ENCODE results near the gene STIM1.

STIM1 gene

DNA sequence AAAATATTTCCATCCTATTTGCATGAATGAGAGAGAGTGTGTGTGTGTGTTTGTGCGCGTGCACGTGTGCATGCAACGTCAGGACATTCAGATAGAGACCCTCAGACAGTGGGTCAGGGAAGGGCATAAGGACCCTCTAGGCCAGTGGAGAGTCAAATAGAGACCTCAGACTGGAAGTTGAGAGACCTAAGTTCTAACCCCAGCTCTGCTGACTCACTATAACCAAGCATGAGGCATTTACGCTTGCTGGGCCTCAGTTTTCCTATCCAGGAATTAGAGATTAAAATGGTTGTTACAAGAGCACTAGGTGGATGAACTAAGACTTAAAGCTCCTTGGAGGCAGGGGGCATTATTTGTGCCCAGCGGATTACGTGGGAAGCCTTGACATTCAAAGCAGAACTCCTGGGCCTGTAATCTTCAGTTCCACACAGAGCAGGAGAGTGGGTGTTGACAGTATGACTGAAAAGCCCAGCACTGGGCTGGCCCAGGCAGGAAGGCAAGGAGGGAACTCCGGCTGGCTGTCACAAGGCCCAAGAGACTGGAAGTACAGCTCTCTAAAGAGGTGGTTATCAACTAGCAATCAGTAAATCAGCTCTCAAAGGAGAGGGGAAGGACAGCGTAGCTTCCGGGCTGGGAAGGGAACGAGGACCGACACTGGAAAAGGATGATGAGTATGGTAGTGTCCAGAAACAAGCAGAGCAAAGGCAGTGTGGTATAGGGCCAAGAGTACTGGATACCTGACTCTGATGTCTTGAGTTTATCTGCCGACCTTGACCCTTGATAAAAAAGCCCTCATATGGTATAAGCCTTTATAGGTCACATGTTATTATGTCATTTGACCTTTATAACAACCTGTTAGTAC, 23.9 kb upstream of the STIM1 start:
- peak; percentile 33 for DNase-seq

DNA sequence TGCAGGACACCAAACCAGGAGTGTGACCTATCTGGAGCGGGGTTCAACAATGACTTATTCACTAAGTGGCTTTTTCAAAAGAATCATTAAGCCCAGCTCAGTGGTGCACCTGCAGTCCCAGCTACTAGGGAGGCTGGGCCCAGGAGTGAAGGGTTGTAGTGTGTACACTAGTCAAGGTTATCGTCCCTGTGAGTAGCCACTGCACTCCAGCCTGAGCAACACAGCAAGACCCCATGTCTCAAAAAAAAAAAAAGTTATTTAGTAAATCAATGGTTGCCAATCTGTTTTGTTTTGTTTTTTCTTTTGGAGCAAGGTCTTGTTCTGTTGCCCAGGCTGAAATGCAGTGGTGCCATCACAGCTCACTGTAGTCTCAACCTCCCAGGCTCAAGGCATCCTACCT, 22.6 kb upstream of the STIM1 start:
- DNase-seq = no peak

DNA sequence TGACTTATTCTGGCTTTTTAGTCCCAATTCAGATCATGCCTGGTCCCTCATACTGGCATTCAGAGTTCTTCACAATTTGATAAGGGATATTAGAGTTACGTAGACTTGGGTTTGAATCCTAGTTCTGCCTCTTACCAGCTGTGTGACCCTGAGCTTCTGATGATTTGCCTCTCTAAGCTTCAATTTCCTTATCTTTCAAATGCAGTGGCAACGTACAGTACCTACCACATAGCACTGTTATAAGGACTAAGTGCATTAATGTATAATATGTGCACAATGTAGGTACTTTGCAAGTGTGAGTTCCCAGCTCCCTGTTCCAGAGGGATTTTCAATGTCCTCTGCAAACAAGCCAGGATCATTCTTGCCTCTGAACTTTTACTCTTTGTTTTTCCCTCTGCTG, 22.0 kb upstream of the STIM1 start:
- DNase-seq = peak; percentile 72

DNA sequence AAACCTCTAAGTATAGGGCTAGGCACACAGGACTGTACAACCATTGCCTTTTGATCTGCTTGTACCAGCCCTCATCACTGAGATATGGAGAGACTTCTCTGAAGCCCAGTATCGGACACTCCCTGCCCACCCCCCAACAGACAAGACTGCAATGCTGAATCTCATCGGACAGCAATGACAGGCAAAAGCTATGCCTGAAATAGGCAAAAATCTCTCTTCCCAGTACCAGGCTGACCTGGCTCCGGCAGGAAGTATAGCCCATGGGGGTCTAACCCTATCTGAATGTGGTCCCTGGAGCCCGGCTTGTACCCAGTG, 21.2 kb upstream of the STIM1 start:
- no peak for DNase-seq

DNA sequence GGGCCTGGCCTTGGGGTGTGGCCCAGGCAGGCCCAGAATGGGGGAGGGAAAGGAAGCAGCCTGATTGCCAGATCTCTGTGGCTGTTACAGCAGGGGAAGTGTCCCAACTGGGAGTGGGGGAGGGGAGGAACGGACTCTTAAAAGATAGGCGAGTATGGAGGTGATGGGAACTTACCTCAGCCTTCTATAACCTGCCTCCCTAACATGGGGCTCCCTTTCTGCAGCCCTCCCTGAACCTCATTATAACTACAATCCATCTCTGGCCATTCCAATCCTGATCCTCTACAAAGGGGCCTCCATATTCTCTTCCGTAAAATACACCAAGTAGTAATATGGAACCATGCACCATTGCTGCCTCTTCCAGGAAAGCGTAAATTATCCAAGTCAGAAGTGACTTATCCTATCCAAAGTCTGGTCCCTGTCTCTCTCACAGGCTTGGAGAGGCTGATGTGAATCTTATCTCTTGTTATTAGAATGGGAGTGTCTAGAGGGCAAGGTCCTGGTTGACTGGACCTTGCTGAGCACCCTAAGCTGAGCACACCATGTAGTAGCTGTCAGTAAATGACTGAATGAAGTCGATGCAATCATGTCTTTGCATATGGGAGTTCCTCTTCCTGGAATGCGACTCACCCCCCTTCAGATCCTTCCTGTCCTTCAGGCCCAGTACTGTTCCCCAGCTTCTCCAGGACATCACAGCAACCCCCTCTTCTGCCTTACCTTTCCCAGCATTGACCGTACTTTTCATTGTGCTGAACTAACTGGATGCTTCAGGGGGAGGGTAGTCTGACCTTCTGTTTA, 20.6 kb upstream of the STIM1 start:
- DNase-seq = peak; percentile 97

DNA sequence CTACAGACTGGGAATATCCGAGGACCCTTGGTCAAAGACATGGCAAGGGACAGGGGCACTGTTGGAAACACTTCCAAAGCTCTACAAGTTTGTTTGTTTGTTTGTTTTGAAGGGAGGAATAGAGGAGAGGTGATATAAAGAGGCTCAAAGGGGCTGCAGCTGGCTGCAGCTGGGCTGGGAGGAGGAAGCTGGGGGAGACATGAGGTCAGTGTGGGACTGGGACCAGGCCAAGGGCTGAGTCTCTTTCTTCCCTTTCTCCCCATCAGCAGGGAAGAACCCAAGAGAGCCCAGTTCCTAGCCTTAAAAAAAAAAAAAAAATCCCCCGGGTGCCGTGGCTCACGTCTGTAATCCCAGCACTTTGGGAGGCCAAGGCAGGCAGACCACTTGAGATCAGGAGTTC, 19.7 kb upstream of the STIM1 start:
- DNase-seq = peak; percentile 62

DNA sequence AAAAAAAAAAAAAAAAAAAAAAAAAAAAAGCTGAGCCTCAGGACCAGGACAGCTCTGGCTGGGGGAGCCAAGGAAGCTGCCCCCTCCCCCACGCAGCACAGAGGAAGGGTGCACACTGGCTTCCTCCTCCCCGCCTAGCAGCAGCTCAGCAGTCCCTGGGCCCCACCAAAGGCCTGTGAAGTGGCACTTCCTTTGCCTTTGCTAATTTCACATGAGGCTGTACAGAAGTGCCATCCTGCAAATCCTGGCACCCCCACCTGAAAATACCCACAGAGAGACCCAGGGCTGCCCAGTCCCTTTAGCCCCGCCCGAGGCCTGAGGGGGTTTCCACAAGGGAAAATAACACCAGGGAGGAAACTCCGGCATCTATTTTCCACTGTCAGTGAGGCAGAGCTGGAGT, 18.6 kb upstream of the STIM1 start:
- peak; percentile 41 for DNase-seq

DNA sequence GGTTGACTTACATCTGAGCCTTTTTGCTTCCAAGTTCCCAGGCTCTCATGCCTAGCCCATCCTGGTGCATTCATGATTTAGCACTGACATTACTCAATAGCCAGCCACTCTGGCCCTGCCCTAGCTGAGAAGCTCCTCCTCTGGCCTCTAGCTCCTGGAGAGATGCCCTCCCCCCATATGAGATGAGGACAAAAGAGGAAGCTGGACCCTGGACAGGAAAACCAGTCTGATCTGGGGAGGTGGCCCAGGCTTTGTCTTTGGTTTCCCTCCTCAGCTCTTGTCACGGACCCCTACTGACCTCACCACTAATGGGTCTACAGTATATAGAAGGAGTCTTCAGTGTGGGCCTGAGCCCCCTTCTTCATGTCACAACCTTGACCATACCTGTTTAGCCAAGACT, 17.7 kb upstream of the STIM1 start:
- peak; percentile 98 for DNase-seq

DNA sequence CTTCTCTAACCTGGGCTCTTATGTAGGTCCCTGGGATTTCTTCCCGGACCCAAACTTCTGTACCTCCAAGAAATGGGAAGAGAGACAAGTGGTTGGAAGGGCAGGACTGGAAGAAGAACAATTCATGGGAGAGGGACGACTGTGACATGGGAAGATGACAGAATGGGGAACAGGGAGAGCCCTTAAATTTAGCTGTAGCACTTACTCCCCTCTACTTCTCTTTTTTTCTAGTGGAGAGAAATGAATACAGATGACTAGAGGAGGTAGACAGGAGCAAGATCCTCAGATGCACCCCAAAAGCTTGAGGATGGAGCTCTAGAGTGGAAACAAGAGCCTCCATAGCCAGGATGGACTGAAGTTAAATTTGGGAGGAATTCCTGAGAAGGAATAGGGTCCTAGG, 17.0 kb upstream of the STIM1 start:
- peak; percentile 58 for DNase-seq

DNA sequence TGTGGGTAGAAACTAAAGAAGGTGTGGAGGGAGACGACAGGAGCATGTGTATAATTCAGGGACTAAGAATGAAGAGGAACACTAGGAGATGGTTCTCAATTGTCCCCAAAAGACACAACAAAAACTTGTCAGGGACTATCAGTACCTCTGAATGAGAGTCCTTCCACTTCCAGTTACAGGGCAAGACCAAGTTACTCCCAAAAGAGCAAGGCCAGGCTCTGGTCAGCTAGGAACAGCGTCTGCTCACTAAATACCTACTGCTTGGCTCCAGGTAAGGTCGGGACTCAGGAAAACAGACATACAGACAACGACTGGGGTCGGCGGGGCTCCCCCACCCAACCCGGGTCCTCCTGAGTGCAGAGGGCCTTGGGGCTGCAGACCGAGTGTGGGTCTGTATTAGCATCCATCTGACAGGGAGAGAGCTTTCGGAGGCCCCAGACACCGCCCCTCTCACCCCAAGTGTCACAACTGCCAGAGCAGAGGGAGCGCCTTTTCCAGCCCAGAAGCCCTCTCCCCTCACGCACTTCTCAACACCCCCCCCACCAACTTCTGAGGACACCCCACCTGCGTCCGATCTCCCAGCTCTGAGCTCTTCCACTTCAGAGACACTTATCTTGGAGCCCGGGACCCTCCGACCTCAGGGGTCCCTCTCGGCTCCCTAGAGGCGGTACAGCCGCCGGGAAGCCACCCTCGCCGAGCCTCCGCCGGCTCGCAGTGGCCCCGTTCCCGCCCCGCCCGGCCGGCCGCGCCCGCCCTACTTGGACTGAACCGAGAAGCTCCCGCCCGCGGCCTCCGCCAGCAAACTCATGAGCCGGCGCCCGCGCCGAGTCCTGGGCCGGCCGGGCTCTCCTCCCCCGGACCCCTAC, 15.2 kb upstream of the STIM1 start:
- peak; percentile 71 for DNase-seq

DNA sequence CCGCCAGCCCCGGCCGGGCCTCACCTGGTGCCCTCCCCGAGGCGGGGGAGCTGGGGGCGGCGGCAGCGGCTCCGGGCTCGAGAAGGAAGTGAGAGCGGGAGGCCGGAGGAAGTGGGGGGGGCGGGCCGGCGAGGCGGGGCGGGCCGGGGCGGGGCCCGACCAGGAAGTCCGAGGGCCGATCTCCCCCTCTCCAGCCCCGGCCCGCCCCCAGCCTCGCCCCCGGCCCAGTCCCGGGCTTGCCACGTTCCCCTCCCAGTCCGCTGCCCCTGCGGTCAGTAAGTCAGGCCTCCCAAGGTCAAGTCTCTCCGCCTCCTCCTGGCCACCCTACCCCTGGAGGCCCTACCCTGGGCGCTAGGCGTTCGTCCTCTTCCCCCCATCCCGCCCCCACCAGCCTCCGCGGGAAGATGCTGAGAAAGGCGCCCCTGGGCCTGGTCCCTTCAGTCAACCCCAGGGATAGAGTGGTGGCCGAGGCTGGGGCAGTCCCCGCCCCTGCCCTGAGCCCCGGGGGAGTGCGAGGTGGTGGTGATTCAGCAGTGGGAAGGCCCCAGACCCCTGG, 14.5 kb upstream of the STIM1 start, which contains the start of gene RHOG:
RHOG (minus strand) TSS at position 90 of the 556 bp plus-strand sequence. CDS start 12,821 bp downstream, outside the sequence.
- peak; percentile 97 for DNase-seq

DNA sequence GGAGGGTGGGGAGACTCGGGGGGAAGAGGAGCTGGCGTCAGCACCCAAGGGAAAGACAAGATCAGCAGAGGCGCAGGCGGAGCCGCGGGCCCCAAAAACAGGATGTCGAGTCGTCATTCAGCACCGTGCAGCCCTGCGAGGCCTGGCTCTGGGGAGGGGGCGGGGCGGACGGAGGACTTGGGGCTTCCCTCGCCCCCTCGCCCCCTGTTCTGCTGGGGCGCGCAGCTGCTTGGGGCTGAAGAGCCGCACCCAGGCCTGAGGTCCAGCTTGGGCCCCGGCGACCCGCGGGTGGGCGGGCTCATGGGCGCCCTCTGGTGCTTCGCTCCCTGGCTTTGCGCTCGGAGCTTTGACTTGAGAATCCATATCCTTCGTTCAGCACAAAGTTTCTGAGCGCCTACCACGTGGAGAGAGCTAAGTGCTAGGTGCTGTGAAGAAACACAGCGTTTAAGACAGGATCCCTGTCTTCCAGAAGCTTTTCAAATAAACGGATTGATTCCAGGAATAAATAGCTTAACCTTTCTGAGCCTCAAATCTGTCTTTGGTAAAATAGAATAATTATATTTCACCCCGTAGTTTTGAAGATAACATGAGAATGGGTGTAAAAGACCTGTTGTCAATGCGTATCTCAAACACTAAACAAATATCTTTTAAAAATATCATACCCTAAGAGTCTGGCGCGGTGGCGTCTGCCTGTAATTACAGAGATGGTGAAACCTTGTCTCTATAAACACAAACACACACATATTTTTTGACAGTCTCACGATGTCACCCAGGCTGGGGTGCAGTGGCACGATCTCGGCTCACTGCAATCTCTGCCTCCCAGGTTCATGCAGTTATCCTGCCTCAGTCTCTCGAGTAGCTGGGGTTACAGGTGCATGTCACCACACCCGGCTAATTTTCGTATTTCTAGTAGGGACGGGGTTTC, 13.8 kb upstream of the STIM1 start:
- DNase-seq = peak; percentile 96

DNA sequence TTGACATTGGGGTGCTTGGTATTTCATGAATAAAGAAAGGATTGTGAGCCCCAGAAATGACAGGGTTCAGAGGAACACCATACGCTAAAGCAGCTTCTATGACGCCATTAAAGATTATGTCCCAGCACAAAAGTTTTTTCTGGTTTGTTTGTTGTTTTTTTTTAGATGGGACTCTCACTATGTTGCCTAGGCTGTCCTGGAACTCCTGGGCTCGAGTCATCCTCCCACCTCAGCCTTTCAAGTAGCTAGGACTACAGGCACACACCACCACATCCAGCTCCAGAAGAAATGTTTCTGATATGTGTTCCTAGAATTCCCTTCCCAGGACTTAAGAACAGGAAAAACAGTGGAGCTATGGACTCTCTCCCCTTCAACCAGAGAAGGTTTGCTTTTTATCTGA, 12.1 kb upstream of the STIM1 start:
- DNase-seq = no peak

DNA sequence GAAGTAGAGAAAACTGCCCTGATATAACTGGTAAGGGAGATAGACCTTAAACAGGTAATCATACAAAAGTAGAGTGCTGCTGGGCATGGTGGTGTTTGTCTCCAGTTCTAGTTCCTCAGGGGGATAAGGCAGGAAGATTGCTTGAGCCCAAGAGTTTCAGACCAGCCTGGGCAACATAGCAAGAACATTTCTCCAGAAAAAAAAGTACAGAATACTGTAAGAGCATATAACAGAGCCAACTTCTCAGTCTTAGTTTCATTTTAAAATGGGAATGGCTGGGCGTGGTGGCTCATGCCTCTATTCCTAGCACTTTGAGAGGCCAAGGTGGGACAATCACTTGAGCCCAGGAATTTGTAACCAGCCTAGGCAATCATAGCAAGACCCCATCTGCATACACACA, 10.2 kb upstream of the STIM1 start:
- DNase-seq = no peak

DNA sequence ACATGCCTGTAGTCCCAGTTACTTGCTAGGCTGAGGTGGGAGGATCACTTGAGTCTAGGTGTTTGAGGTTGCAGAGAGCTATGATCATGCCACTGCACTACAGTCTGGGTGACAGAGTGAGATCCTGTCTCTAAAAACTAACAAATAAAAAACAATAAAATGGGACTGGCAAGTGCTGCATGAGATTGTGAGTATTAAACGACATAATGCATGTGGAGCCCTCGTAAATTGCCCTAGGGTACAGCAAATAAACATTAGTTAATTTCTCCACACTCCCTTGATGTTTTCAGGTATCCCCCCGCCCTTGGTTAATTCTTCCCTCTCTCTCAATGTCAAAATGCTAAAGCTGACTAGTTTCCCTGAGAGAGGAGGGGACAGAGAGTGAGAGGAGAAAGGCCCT, 9.8 kb upstream of the STIM1 start:
- DNase-seq = no peak

DNA sequence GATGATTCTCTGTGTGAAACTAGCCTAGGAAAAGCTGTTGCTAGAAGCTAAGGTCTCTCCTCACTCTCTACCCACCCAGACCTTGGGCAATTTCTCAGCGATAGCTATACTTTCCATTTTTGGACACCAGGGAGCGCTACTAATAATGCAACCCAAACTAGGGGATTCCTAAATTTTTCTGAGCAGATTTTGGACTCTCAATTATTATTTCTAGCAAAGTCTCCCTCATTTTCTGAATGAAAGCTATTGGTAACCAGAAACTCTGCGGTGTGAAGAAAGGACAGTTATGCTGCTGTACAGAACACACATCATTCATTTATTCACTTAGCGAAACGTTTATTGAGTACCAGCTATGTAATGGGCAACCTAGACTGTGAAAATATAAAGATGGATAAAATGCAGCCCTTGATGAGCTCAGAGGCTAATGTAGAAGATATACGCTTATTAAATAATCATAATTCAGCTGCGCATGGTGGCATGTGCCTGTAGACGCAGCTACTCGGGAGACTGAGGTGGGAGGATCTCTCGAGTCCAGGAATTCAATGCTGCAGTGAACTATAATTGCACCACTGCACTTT, 6.1 kb upstream of the STIM1 start:
- DNase-seq = peak; percentile 82

DNA sequence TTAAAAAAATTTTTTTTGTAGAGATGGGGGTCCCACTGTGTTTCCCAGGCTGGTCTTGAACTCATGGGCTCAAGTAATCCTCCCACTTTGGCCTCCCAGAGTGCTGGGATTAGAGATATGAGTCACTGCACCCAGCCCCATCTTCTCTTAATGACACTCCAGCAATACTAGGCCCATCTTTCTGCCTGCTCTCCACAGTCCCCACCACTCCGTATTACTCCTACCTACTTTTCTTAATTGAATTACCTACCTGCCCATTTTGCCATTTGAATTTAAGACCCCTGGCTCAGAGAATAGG, 2.0 kb upstream of the STIM1 start:
- DNase-seq = no peak

DNA sequence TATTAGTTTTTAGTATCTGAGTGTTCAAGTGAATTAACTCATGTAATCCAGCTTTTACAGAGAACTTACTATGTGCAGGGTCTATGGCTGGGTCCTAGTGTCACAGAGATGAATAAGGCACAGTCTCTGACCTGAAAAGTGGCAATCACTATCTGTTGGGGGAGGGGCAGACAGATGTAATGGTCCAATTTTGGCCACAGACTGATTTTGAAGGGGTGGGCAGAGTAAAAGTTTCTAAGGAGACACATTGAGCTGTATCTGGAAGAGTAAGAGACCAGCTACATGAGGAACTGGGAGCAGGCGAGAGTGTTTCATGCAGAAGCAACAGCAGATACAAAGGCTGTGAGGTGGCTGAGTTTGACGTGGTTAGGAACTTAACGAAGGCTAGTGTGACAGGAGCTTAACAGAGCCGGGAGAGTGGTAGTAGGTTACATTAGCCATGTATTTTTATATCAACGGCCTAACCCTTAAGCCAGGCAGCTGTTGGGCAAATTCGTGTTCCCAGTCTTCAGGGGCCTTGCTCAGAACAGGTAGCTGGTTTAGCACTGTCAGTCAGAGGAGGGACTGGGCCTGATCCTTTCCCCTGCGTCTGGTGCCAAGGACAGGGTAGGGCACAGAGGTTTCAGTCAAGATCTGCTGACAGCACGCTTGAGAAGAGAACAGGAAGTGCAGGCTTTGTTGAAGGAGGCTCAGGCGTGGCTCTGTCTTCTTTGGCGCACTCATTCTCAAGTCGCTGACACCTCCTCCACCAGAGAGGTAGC, 1.4 kb upstream of the STIM1 start:
- DNase-seq = peak; percentile 60

DNA sequence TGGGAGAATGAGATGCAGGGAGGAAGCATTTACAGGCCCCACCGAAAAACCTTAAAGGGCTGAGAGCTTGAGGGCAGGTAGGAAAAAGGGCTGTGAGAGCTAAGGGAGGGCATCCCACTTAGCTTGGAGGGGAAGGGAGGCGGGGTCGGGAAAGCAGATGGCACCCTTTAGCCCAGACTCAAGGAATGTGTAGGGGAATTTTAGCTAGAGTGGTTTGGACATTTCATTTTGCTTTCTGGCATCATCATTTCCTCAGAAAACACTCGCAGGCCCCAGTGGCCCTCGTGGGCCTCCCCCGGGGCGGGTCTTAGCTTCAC, 846 bp upstream of the STIM1 start:
- no peak for DNase-seq

DNA sequence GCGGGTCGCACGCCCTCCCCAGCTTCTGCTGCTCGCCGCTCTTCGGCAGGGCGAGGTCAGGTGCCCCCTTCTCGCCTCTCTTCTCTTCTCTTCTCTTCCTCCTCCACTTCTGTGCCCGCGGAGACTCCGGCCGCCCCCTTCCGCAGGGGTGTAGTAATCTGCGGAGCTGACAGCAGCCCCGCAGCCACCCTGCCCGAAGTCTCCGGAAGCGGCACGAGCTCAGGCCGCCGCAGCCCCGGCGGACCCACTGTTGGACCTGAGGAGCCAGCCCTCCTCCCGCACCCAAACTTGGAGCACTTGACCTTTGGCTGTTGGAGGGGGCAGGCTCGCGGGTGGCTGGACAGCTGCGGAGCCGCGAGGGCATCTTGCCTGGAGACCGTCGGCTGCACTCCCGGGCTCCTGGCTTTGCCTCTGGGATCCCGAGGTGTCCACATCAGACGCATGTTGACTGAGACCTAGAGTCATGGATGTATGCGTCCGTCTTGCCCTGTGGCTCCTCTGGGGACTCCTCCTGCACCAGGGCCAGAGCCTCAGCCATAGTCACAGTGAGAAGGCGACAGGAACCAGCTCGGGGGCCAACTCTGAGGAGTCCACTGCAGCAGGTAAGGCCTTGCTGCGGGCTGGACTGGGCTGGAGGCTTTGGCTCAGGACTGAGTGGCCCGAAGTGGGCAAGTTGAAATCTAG, 486 bp downstream of the STIM1 start:
- DNase-seq = peak; percentile 73

All from OCI-M1 (cell line).